ENCODE data around the gene GLRA1. TPM values are rescaled to one million over a fixed set of nuclear protein-coding genes. Genes with fewer than 3 reads are reported as not detected.

Gene GLRA1
- total RNA-seq, 1 donor from 2014 or later, result not detected

- Histone ChIP-seq H3K4me3 (ENCODE audit: low read depth, low read length) (no peak overlapping the region), H3K36me3 (ENCODE audit: control insufficient read depth, insufficient read depth, low read length) (no peaks in the 10 kb centered on the region), H3K27me3 (ENCODE audit: control insufficient read depth, insufficient read depth, low read length) (no peaks in the 10 kb centered on the region)
- TF ChIP-seq, protein P1, sequence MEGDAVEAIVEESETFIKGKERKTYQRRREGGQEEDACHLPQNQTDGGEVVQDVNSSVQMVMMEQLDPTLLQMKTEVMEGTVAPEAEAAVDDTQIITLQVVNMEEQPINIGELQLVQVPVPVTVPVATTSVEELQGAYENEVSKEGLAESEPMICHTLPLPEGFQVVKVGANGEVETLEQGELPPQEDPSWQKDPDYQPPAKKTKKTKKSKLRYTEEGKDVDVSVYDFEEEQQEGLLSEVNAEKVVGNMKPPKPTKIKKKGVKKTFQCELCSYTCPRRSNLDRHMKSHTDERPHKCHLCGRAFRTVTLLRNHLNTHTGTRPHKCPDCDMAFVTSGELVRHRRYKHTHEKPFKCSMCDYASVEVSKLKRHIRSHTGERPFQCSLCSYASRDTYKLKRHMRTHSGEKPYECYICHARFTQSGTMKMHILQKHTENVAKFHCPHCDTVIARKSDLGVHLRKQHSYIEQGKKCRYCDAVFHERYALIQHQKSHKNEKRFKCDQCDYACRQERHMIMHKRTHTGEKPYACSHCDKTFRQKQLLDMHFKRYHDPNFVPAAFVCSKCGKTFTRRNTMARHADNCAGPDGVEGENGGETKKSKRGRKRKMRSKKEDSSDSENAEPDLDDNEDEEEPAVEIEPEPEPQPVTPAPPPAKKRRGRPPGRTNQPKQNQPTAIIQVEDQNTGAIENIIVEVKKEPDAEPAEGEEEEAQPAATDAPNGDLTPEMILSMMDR (IDR thresholded peaks at IDR 0.05; ENCODE audit: insufficient read depth, low read length, poor library complexity, severe bottlenecking), result no peak
- DNase-seq (ENCODE audit: low read depth), result no peak
Measured at GRCh38 chr5:151913425-151913824, 11.2 kb downstream of the GLRA1 start.

- no peak for DNase-seq (ENCODE audit: low read depth)
- no peaks in the 10 kb centered on the region for H3K36me3 ChIP-seq (ENCODE audit: control insufficient read depth, insufficient read depth, low read length)
- TF ChIP-seq, protein P1 (IDR thresholded peaks at IDR 0.05; ENCODE audit: insufficient read depth, low read length, poor library complexity, severe bottlenecking), result no peak
Measured at GRCh38 chr5:151912360-151912759, 12.3 kb downstream of the GLRA1 start.

GRCh38 chr5:151911011-151911410, 13.6 kb downstream of the GLRA1 start:
- H3K4me3 ChIP-seq (ENCODE audit: low read depth, low read length), result no peak overlapping the region
- H3K27me3 ChIP-seq (ENCODE audit: control insufficient read depth, insufficient read depth, low read length), result no peaks in the 10 kb centered on the region

More at GRCh38 chr5:151912360-151912759, 12.3 kb downstream of the GLRA1 start:
- no peaks in the 10 kb centered on the region for H3K27me3 ChIP-seq (ENCODE audit: control insufficient read depth, insufficient read depth, low read length)
- H3K4me3 ChIP-seq (ENCODE audit: low read depth, low read length), result no peak overlapping the region

GRCh38 chr5:151909628-151910027, 15.0 kb downstream of the GLRA1 start:
- TF ChIP-seq, protein P1 (IDR thresholded peaks at IDR 0.05; ENCODE audit: insufficient read depth, low read length, poor library complexity, severe bottlenecking), result no peak
- no peaks in the 10 kb centered on the region for H3K36me3 ChIP-seq (ENCODE audit: control insufficient read depth, insufficient read depth, low read length)
- H3K27me3 ChIP-seq (ENCODE audit: control insufficient read depth, insufficient read depth, low read length), result no peaks in the 10 kb centered on the region
- DNase-seq (ENCODE audit: low read depth), result no peak
- H3K4me3 ChIP-seq (ENCODE audit: low read depth, low read length), result no peak overlapping the region

More at GRCh38 chr5:151911011-151911410, 13.6 kb downstream of the GLRA1 start:
- H3K36me3 ChIP-seq (ENCODE audit: control insufficient read depth, insufficient read depth, low read length), result no peaks in the 10 kb centered on the region
- TF ChIP-seq, protein P1 (IDR thresholded peaks at IDR 0.05; ENCODE audit: insufficient read depth, low read length, poor library complexity, severe bottlenecking), result no peak
- no peak for DNase-seq (ENCODE audit: low read depth)

GRCh38 chr5:151906246-151906645, 18.4 kb downstream of the GLRA1 start:
- no peak overlapping the region for H3K4me3 ChIP-seq (ENCODE audit: low read depth, low read length)
- H3K27me3 ChIP-seq (ENCODE audit: control insufficient read depth, insufficient read depth, low read length), result no peaks in the 10 kb centered on the region
- TF ChIP-seq, protein P1 (IDR thresholded peaks at IDR 0.05; ENCODE audit: insufficient read depth, low read length, poor library complexity, severe bottlenecking), result no peak
- no peak for DNase-seq (ENCODE audit: low read depth)
- no peaks in the 10 kb centered on the region for H3K36me3 ChIP-seq (ENCODE audit: control insufficient read depth, insufficient read depth, low read length)

DNA sequence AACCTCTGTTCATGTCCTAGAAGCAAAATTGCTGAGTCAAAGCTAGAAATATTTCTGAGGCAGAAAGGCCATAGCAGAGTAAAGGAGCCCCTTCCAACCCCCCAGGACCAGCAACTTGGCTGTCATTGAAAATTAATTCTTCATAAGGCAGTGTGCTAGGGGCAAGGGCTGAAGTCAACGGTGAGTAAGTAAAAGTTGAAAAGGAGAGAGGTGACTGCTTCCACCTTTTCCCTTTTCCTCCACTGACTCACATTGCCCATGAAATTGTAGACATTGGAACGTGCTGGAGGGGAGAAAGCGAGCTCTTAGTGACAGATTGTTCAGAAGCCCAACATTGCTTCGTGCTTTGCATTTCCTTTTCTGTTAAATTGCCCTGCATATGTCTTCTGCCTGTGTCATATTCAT, 19.1 kb downstream of the GLRA1 start:
- no peak overlapping the region for H3K4me3 ChIP-seq (ENCODE audit: low read depth, low read length)
- TF ChIP-seq, protein P1 (IDR thresholded peaks at IDR 0.05; ENCODE audit: insufficient read depth, low read length, poor library complexity, severe bottlenecking), result no peak
- H3K36me3 ChIP-seq (ENCODE audit: control insufficient read depth, insufficient read depth, low read length), result no peaks in the 10 kb centered on the region
- DNase-seq (ENCODE audit: low read depth), result no peak
- no peaks in the 10 kb centered on the region for H3K27me3 ChIP-seq (ENCODE audit: control insufficient read depth, insufficient read depth, low read length)
